GM12878 (cell line): ENCODE results near the gene ACTL10. TPM values are rescaled to one million over a fixed set of nuclear protein-coding genes. Genes with fewer than 3 reads are reported as not detected.
A peak's percentile ranks its signal among the peaks of the same experiment; 100 is the strongest.

Source experiments
- ATAC-seq: fragments of 200-7000 bp; cut with Tn5 transposase; 3 replicates; pipeline ENCODE4 v1.9.1; 2020; ENCODE audit warnings: mild to moderate bottlenecking, moderate library complexity
- BruUV-seq: library from RNA; stranded (reverse); fragments of 400-500 nt; replicated peaks from 2 replicates; lab custom pipeline; 2021; lab: Mats Ljungman, UMichigan
- CTCF ChIA-PET: fragments of 300-600 bp; sonication (Branson Sonifier 250); formaldehyde crosslinking; extraction: SDS; loops from one replicate; lab custom pipeline; 2021; ENCODE audit warnings: inconsistent platforms; lab: Yijun Ruan, JAX
- POLR2A ChIA-PET: fragments of 350-600 bp; formaldehyde crosslinking; extraction: SDS; loops from one replicate; lab custom pipeline; 2021; ENCODE audit warnings: inconsistent platforms; lab: Charles Lee
- RAD21 ChIA-PET: fragments of 300-600 bp; sonication (Branson Sonifier 250); formaldehyde crosslinking; loops from one replicate; lab custom pipeline; 2023; ENCODE audit warnings: antibody characterized with exemption; ENCODE audit not compliant: unreplicated experiment; lab: Charles Lee
- SMC1A ChIA-PET: fragments of 300-600 bp; sonication (Branson Sonifier 250); formaldehyde crosslinking; loops from one replicate; lab custom pipeline; 2023; ENCODE audit not compliant: unreplicated experiment, uncharacterized antibody; lab: Charles Lee
- DNase-seq: peaks from one replicate; pipeline ENCODE4 v3.0.0-alpha.2; 2011; ENCODE audit warnings: low read depth, low spot score
- FAIRE-seq: peaks from 3 replicates; lab custom pipeline; 2011; peaks lifted over from hg19 to GRCh38; lab: Jason Lieb, UNC
- H2AFZ ChIP-seq: 2 replicates; pipeline ENCODE4 v1.6.0; 2011; ENCODE audit warnings: low read depth, low read length, control low read depth; ENCODE audit not compliant: control insufficient read depth
- H3K27ac ChIP-seq: 2 replicates; pipeline ENCODE4 v1.5.1; 2011; ENCODE audit warnings: control low read depth; ENCODE audit not compliant: control insufficient read depth, insufficient read depth
- H3K27me3 ChIP-seq, 2 experiments: replicated peaks in 1 of 2; 2 replicates each; pipeline versions ENCODE4 v1.6.0 to v1.6.1; 2011; ENCODE audit warnings: low read length in 1 of 2; ENCODE audit not compliant: control insufficient read depth in 2 of 2, insufficient read depth in 2 of 2
- H3K36me3 ChIP-seq, 2 experiments: 2 replicates each; pipeline ENCODE4 v1.5.1; 2011; ENCODE audit warnings: low read length in 1 of 2; ENCODE audit not compliant: control insufficient read depth in 2 of 2, insufficient read depth in 2 of 2
- H3K4me1 ChIP-seq: 2 replicates; pipeline ENCODE4 v1.6.1; 2011; ENCODE audit warnings: mild to moderate bottlenecking, low read length, moderate library complexity, mixed read lengths; ENCODE audit not compliant: control insufficient read depth, insufficient read depth
- H3K4me2 ChIP-seq: 2 replicates; pipeline ENCODE4 v1.6.0; 2011; ENCODE audit warnings: control low read depth; ENCODE audit not compliant: control insufficient read depth, insufficient read depth
- H3K4me3 ChIP-seq: fragments of 200-600 bp; sonication (generic); 2 replicates; pipeline ENCODE4 v1.5.1; 2016
- H3K79me2 ChIP-seq: 2 replicates; pipeline ENCODE4 v1.6.0; 2011; ENCODE audit warnings: low read length; ENCODE audit not compliant: control insufficient read depth, insufficient read depth
- H3K9ac ChIP-seq: 2 replicates; pipeline ENCODE4 v1.8.0; 2011; ENCODE audit warnings: low read length, control low read depth, mixed read lengths; ENCODE audit not compliant: control insufficient read depth, insufficient read depth
- H3K9me3 ChIP-seq: replicated peaks from 3 replicates; pipeline ENCODE4 v1.5.1; 2011; ENCODE audit warnings: mild to moderate bottlenecking, low read length; ENCODE audit not compliant: control insufficient read depth, insufficient read depth
- H4K20me1 ChIP-seq: 2 replicates; pipeline ENCODE4 v1.6.0; 2011; ENCODE audit not compliant: control insufficient read depth, insufficient read depth
- BHLHE40 ChIP-seq, 2 experiments: fragments of 450-650 bp in 1 of 2; IDR thresholded peaks; 2 replicates each; pipeline ENCODE4 v1.6.1; 2011 to 2017; ENCODE audit warnings: low read depth in 2 of 2, borderline replicate concordance in 1 of 2, improper control_type of control experiment in 1 of 2, low read length in 1 of 2, mild to moderate bottlenecking in 1 of 2
- CREB1 ChIP-seq: IDR thresholded peaks from 2 replicates; pipeline ENCODE4 v1.6.1; 2012; ENCODE audit warnings: low read depth, mild to moderate bottlenecking, inconsistent platforms
- EED ChIP-seq: sonication (generic); IDR thresholded peaks from 2 replicates; pipeline ENCODE4 v1.6.1; 2016; ENCODE audit warnings: antibody characterized with exemption, low read depth
- ELK1 ChIP-seq: IDR thresholded peaks from 2 replicates; pipeline ENCODE4 v1.6.1; 2012; ENCODE audit warnings: low read depth, low read length, improper control_type of control experiment
- ETV6 ChIP-seq, 2 experiments: fragments of 450-650 bp in 1 of 2; IDR thresholded peaks in 1 of 2; conservative IDR thresholded peaks in 1 of 2; 2 replicates each; pipeline ENCODE4 v1.6.1; 2014; ENCODE audit warnings: antibody characterized with exemption in 1 of 2, borderline replicate concordance in 1 of 2, low read depth in 1 of 2, mild to moderate bottlenecking in 1 of 2, moderate library complexity in 1 of 2
- GABPA ChIP-seq: IDR thresholded peaks from 2 replicates; pipeline ENCODE4 v1.6.1; 2014; ENCODE audit warnings: antibody characterized with exemption, low read depth, mild to moderate bottlenecking, inconsistent platforms
- HDGF ChIP-seq: fragments of 450-650 bp; IDR thresholded peaks from 2 replicates; pipeline ENCODE4 v1.6.1; 2016; ENCODE audit warnings: antibody characterized with exemption
- IKZF2 ChIP-seq, 2 experiments: fragments of 450-650 bp; IDR thresholded peaks; 2 replicates each; pipeline ENCODE4 v1.6.1; 2017; ENCODE audit warnings: mild to moderate bottlenecking in 2 of 2, moderate library complexity in 2 of 2
- IRF4 ChIP-seq: IDR thresholded peaks from 2 replicates; pipeline ENCODE4 v1.6.1; 2011; ENCODE audit warnings: low read depth, low read length
- JUND ChIP-seq: IDR thresholded peaks from 2 replicates; pipeline ENCODE4 v1.6.1; 2012; ENCODE audit warnings: low read depth, mild to moderate bottlenecking, low read length, improper control_type of control experiment, moderate library complexity
- KAT2A ChIP-seq: conservative IDR thresholded peaks from 2 replicates; pipeline ENCODE4 v1.6.1; 2011; ENCODE audit warnings: low read depth, low read length; ENCODE audit not compliant: control insufficient read depth
- LARP7 ChIP-seq: fragments of 450-650 bp; IDR thresholded peaks from 2 replicates; pipeline ENCODE4 v1.6.1; 2017; ENCODE audit warnings: mild to moderate bottlenecking
- NKRF ChIP-seq: fragments of 450-650 bp; conservative IDR thresholded peaks from 2 replicates; pipeline ENCODE4 v1.6.1; 2017; ENCODE audit warnings: mild to moderate bottlenecking, moderate library complexity
- PAX5 ChIP-seq: IDR thresholded peaks from 2 replicates; pipeline ENCODE4 v1.6.1; 2011; ENCODE audit warnings: low read depth, low read length, borderline replicate concordance
- PML ChIP-seq: IDR thresholded peaks from 2 replicates; pipeline ENCODE4 v1.6.1; 2012; ENCODE audit warnings: low read length, inconsistent platforms
- POLR2A ChIP-seq: IDR thresholded peaks from 2 replicates; pipeline ENCODE4 v1.6.1; 2011; ENCODE audit warnings: low read depth, mild to moderate bottlenecking, low read length
- POLR2AphosphoS5 ChIP-seq: IDR thresholded peaks from 2 replicates; pipeline ENCODE4 v1.6.1; 2011; ENCODE audit warnings: mild to moderate bottlenecking, low read length, inconsistent platforms
- SIX5 ChIP-seq: IDR thresholded peaks from 2 replicates; pipeline ENCODE4 v1.6.1; 2011; ENCODE audit warnings: mild to moderate bottlenecking, low read depth, low read length, moderate library complexity; ENCODE audit not compliant: severe bottlenecking
- ZBED1 ChIP-seq: IDR thresholded peaks from 2 replicates; pipeline ENCODE4 v1.6.1; 2016; ENCODE audit warnings: borderline replicate concordance
- ZNF217 ChIP-seq: fragments of 450-650 bp; IDR thresholded peaks from 2 replicates; pipeline ENCODE4 v1.6.1; 2017; ENCODE audit warnings: antibody characterized with exemption, mild to moderate bottlenecking
- ZSCAN29 ChIP-seq: fragments of 450-650 bp; IDR thresholded peaks from 2 replicates; pipeline ENCODE4 v1.6.1; 2017; ENCODE audit warnings: mild to moderate bottlenecking, moderate library complexity
- WGBS: methylation state at CpG from one replicate; pipeline ENCODE4 v1.1.6; 2016; ENCODE audit warnings: low lambda C conversion rate; ENCODE audit not compliant: insufficient replicate concordance, insufficient coverage; ENCODE audit errors: missing lambda C conversion rate; 5-methylcytosine and 5-hydroxymethylcytosine counted together
- in situ Hi-C: fragments of 300-500 bp; cut with MboI; formaldehyde crosslinking; loops from 9 replicates; pipeline ENCODE4 v1.14.3; 2018; ENCODE audit warnings: mixed read lengths
- intact Hi-C: fragments of 100-400 bp; cut with micrococcal nuclease; formaldehyde crosslinking; loops from one replicate; pipeline ENCODE4 v1.14.2; 2022; ENCODE audit not compliant: unreplicated experiment
- polyA plus RNA-seq, 11 experiments: library from polyadenylated mRNA; depleted of rRNA in 4 of 11; unstranded in 6 of 11; stranded (reverse) in 5 of 11; fragments of >200 nt; fragmentation: Nextera tagmentation in 4 of 11; fragmentation: Illumina TruSeq in 1 of 11; extraction: Ambion mirVana in 4 of 11; extraction: Trizol in 1 of 11; gene quantifications; 1 replicate in 1 of 11; 2 replicates in 10 of 11; pipeline versions ENCODE4 v1.2.1 to v1.2.3, GENCODE V29; 2011 to 2016; ENCODE audit warnings: inconsistent platforms in 2 of 11, missing spikeins in 2 of 11, low read depth in 1 of 11
- total RNA-seq, 4 experiments: library from RNA; depleted of rRNA in 3 of 4; stranded (reverse); fragments of >200 nt in 3 of 4; fragmentation: Illumina TruSeq in 1 of 4; extraction: Trizol in 1 of 4; gene quantifications; 2 replicates each; pipeline versions ENCODE4 v1.2.1 to v1.2.3, GENCODE V29; 2013 to 2021

The ACTL10 gene
- total and polyA plus RNA-seq, 10 of the 15 experiments (the other 5 are each of a cell fraction or from before 2014, with no cell fraction given), result 0.12 to 5.0 (median 0.89) TPM

GRCh38 chr20:33663161-33664084 is 3.3 kb upstream of the ACTL10 start:
- no peaks in the 10 kb centered on the region for H3K9me3 ChIP-seq
- peak overlapping the region; percentile 91 for H2AFZ ChIP-seq
- ChIA-PET RAD21 (interaction anchor here (0.7 to 2.2 kb wide), 8 partner anchors 11 to 205 kb away, joined by 3 to 10 read pairs (median 4); partner anchors contain the start of genes CBFA2T2 and ZNF341), POLR2A (interaction anchor here (0.5 to 2.4 kb wide), 7 partner anchors 10 to 445 kb away, joined by 3 to 9 read pairs (median 3); partner anchors contain the start of gene CBFA2T2), SMC1A (interaction anchor here (0.6 to 1.9 kb wide), 8 partner anchors 10 to 206 kb away, joined by 3 to 9 read pairs (median 3); no protein-coding TSS in a partner anchor), CTCF (interaction anchor here (0.9 to 3.2 kb wide), 5 partner anchors 10 to 218 kb away, joined by 3 to 20 read pairs (median 3); no protein-coding TSS in a partner anchor)
- in situ Hi-C loops (no loop called here), intact Hi-C loops (loop anchor here (1.0 to 10.0 kb wide), 2 partner anchors 24 to 461 kb away; no protein-coding TSS in a partner anchor)
- ATAC-seq (peak; percentile 72), DNase-seq (no peak), FAIRE-seq (peak; percentile 64)
- peak overlapping the region; percentile 88 for H3K27ac ChIP-seq
- 2% methylated on average over 83 of the region's 84 CpGs for WGBS
- no peaks in the 10 kb centered on the region for H3K36me3 ChIP-seq
- no TSS peak for BruUV-seq
- H3K79me2 ChIP-seq, result peaks cover 2% of the 10 kb centered on the region
- no peaks in the 10 kb centered on the region for H3K27me3 ChIP-seq
- peak overlapping the region; percentile 91 for H3K9ac ChIP-seq
- peaks cover 3% of the 10 kb centered on the region; the same call in 1 of the 2 replicates for H4K20me1 ChIP-seq
- peak overlapping the region; percentile 99 for H3K4me2 ChIP-seq
- H3K4me3 ChIP-seq, result peak overlapping the region; percentile 87
- H3K4me1 ChIP-seq, result peaks cover 27% of the 10 kb centered on the region
- TF ChIP-seq ELK1, result peak; percentile 85
- TF ChIP-seq KAT2A, result no peak
- no peak for TF ChIP-seq ZBED1
- TF ChIP-seq NKRF, result peak; percentile 70; the same call in 1 of the 2 replicates
- TF ChIP-seq HDGF, result no peak
- TF ChIP-seq GABPA, result peak; percentile 82; the same call in 1 of the 2 replicates
- TF ChIP-seq ETV6 (conservative IDR thresholded peaks at IDR 0.05 in 1 of 2, IDR thresholded peaks at IDR 0.05 in 1 of 2; ENCODE audit: borderline replicate concordance in 1 of 2, low read depth in 1 of 2), result no peak
- TF ChIP-seq POLR2A, result peak; percentile 95
- TF ChIP-seq PAX5, result 0 out of 2 replicates have a peak, but pooled peaks have one; percentile 6
- 0 out of 2 replicates have a peak, but pooled peaks have one; percentile 15 for TF ChIP-seq EED
- TF ChIP-seq JUND, result no peak
- TF ChIP-seq ZNF217, result peak; percentile 57; the same call in 1 of the 2 replicates
- 0 out of 4 replicates have a peak, but pooled peaks of 1 of the 2 experiments have one; percentile 27 for TF ChIP-seq IKZF2 (IDR thresholded peaks at IDR 0.05)
- TF ChIP-seq SIX5, result no peak
- peak; percentile 84; the same call in 1 of the 2 replicates for TF ChIP-seq PML
- no peak for TF ChIP-seq ZSCAN29
- peak; percentile 6 to 65; a peak in 2 of 4 replicates for TF ChIP-seq BHLHE40 (IDR thresholded peaks at IDR 0.05; ENCODE audit: borderline replicate concordance in 1 of 2, low read depth in 2 of 2, low read length in 1 of 2)
- TF ChIP-seq CREB1, result peak; percentile 59; the same call in 1 of the 2 replicates
- peak; percentile 74; the same call in 1 of the 2 replicates for TF ChIP-seq POLR2AphosphoS5
- peak; percentile 74; the same call in 1 of the 2 replicates for TF ChIP-seq LARP7
- TF ChIP-seq IRF4, result no peak
